ENCODE results near the gene KLHL15.

KLHL15 gene

GRCh38 chrX:24027086-24027485 lies at the start of gene KLHL15:
TSS of gene KLHL15 (minus strand) at chrX:24027186. CDS start at chrX:24006693, 20,493 bp downstream.
- TF ChIP-seq GATA2 (IDR thresholded peaks at IDR 0.05; ENCODE audit: low read depth, low read length) (no peak), GATA3 (IDR thresholded peaks at IDR 0.05; ENCODE audit: low read depth, low read length) (no peak)

- TF ChIP-seq GATA2 (IDR thresholded peaks at IDR 0.05; ENCODE audit: low read depth, low read length) (no peak), GATA3 (IDR thresholded peaks at IDR 0.05; ENCODE audit: low read depth, low read length) (no peak)
Measured at GRCh38 chrX:24069877-24070276, 42.9 kb upstream of the KLHL15 start.

GRCh38 chrX:24063488-24063887 lies 36.5 kb upstream of the KLHL15 start:
- TF ChIP-seq GATA2 (IDR thresholded peaks at IDR 0.05; ENCODE audit: low read depth, low read length) (no peak), GATA3 (IDR thresholded peaks at IDR 0.05; ENCODE audit: low read depth, low read length) (no peak)

GRCh38 chrX:24055043-24055356 lies 28.0 kb upstream of the KLHL15 start:
- TF ChIP-seq GATA3 (IDR thresholded peaks at IDR 0.05; ENCODE audit: low read depth, low read length) (no peak), GATA2 (IDR thresholded peaks at IDR 0.05; ENCODE audit: low read depth, low read length) (no peak)

- TF ChIP-seq GATA2 (IDR thresholded peaks at IDR 0.05; ENCODE audit: low read depth, low read length) (no peak), GATA3 (IDR thresholded peaks at IDR 0.05; ENCODE audit: low read depth, low read length) (no peak)
Measured at GRCh38 chrX:24054182-24055042, 27.4 kb upstream of the KLHL15 start, which contains the start of gene EIF2S3. TSS of gene EIF2S3 (plus strand) at chrX:24054956. CDS start at chrX:24054969, 13 bp downstream.

GRCh38 chrX:24037729-24038128 lies 10.7 kb upstream of the KLHL15 start:
- TF ChIP-seq GATA2 (IDR thresholded peaks at IDR 0.05; ENCODE audit: low read depth, low read length) = no peak
- no peak for TF ChIP-seq GATA3 (IDR thresholded peaks at IDR 0.05; ENCODE audit: low read depth, low read length)

GRCh38 chrX:24034485-24034884 lies 7.5 kb upstream of the KLHL15 start:
- TF ChIP-seq GATA3 (IDR thresholded peaks at IDR 0.05; ENCODE audit: low read depth, low read length) (no peak), GATA2 (IDR thresholded peaks at IDR 0.05; ENCODE audit: low read depth, low read length) (no peak)

GRCh38 chrX:24030597-24030996 lies 3.6 kb upstream of the KLHL15 start:
- TF ChIP-seq GATA2 (IDR thresholded peaks at IDR 0.05; ENCODE audit: low read depth, low read length) = no peak
- no peak for TF ChIP-seq GATA3 (IDR thresholded peaks at IDR 0.05; ENCODE audit: low read depth, low read length)

GRCh38 chrX:24027985-24028384 lies 999 bp upstream of the KLHL15 start:
- TF ChIP-seq GATA2 (IDR thresholded peaks at IDR 0.05; ENCODE audit: low read depth, low read length) (no peak), GATA3 (IDR thresholded peaks at IDR 0.05; ENCODE audit: low read depth, low read length) (no peak)

GRCh38 chrX:24026432-24026831 lies 554 bp downstream of the KLHL15 start:
- TF ChIP-seq GATA2 (IDR thresholded peaks at IDR 0.05; ENCODE audit: low read depth, low read length) (no peak), GATA3 (IDR thresholded peaks at IDR 0.05; ENCODE audit: low read depth, low read length) (no peak)

GRCh38 chrX:24025741-24026403 lies 1.1 kb downstream of the KLHL15 start:
- TF ChIP-seq GATA3 (IDR thresholded peaks at IDR 0.05; ENCODE audit: low read depth, low read length) (no peak), GATA2 (IDR thresholded peaks at IDR 0.05; ENCODE audit: low read depth, low read length) (no peak)

- no peak for TF ChIP-seq GATA3 (IDR thresholded peaks at IDR 0.05; ENCODE audit: low read depth, low read length)
- no peak for TF ChIP-seq GATA2 (IDR thresholded peaks at IDR 0.05; ENCODE audit: low read depth, low read length)
Measured at GRCh38 chrX:24024819-24025740, 1.9 kb downstream of the KLHL15 start.

GRCh38 chrX:24023972-24024669 lies 2.9 kb downstream of the KLHL15 start:
- no peak for TF ChIP-seq GATA2 (IDR thresholded peaks at IDR 0.05; ENCODE audit: low read depth, low read length)
- no peak for TF ChIP-seq GATA3 (IDR thresholded peaks at IDR 0.05; ENCODE audit: low read depth, low read length)
